HUES64 (cell line): ENCODE data around the gene CCDC136.

ENCODE experiments used
- H3K27ac ChIP-seq: 2 replicates; pipeline ENCODE4 v1.7.0; 2013; ENCODE audit warnings: low read depth, low read length, inconsistent platforms
- H3K27me3 ChIP-seq: 2 replicates; pipeline ENCODE4 v1.6.1; 2013; ENCODE audit warnings: mild to moderate bottlenecking, low read length; ENCODE audit not compliant: insufficient read depth
- H3K36me3 ChIP-seq: 2 replicates; pipeline ENCODE4 v1.6.1; 2013; ENCODE audit warnings: mild to moderate bottlenecking, low read length; ENCODE audit not compliant: insufficient read depth
- H3K4me1 ChIP-seq: 2 replicates; pipeline ENCODE4 v1.6.1; 2013; ENCODE audit warnings: mild to moderate bottlenecking, low read length, moderate library complexity; ENCODE audit not compliant: insufficient read depth
- H3K4me3 ChIP-seq: 2 replicates; pipeline ENCODE4 v1.5.1; 2013; ENCODE audit warnings: mild to moderate bottlenecking, low read length, moderate library complexity
- H3K9ac ChIP-seq: 2 replicates; pipeline ENCODE4 v1.6.1; 2013; ENCODE audit warnings: mild to moderate bottlenecking, low read depth, low read length
- H3K9me3 ChIP-seq: 2 replicates; pipeline ENCODE4 v1.6.1; 2013; ENCODE audit warnings: low read depth, low read length; ENCODE audit not compliant: insufficient read depth
- WGBS: fragments of 150-250, 120-280 bp; methylation state at CpG from one replicate; pipeline ENCODE4 v1.1.7; 2013; ENCODE audit warnings: missing lambda C conversion rate; 5-methylcytosine and 5-hydroxymethylcytosine counted together

The CCDC136 gene

GRCh38 chr7:128809363-128809762, 17.6 kb downstream of the CCDC136 start:
- peaks cover 70% of the 10 kb centered on the region for H3K36me3 ChIP-seq
- no peak overlapping the region for H3K9ac ChIP-seq
- no peak overlapping the region for H3K4me3 ChIP-seq
- 93% methylated on average over 2 of the region's 3 CpGs for WGBS
- peaks cover 10% of the 10 kb centered on the region; the same call in 1 of the 2 replicates for H3K4me1 ChIP-seq
- no peak overlapping the region for H3K27ac ChIP-seq
- no peaks in the 10 kb centered on the region for H3K27me3 ChIP-seq
- no peaks in the 10 kb centered on the region for H3K9me3 ChIP-seq

DNA sequence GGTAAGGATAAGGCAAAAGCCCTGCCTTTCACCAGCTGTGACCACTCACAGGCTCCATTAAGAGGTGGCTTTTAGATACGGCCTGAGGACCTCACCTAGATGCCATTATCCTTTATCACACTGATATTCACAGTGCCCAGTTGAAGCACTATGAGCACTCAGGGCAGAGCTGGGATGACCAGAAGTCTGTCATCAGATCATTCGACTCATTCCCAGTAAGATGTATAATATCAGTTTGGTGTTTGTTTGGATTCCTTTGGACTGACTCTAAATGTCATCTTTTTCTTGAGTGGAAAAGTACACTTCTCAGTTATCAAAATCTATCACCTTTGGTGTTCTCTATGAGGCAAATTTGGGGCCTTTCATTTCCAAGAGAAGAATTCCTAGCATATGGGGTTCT, 18.7 kb downstream of the CCDC136 start:
- Histone ChIP-seq H3K4me3 (no peak overlapping the region), H3K4me1 (peaks cover 9% of the 10 kb centered on the region; the same call in 1 of the 2 replicates), H3K9ac (no peak overlapping the region), H3K9me3 (no peaks in the 10 kb centered on the region), H3K27me3 (no peaks in the 10 kb centered on the region), H3K36me3 (peaks cover 64% of the 10 kb centered on the region), H3K27ac (no peak overlapping the region)
- 91% methylated on average over 2 of the region's 2 CpGs for WGBS

GRCh38 chr7:128810997-128811396, 19.2 kb downstream of the CCDC136 start:
- WGBS, result 97% methylated on average over 3 of the region's 3 CpGs
- Histone ChIP-seq H3K4me1 (peaks cover 9% of the 10 kb centered on the region; the same call in 1 of the 2 replicates), H3K9ac (no peak overlapping the region), H3K9me3 (no peaks in the 10 kb centered on the region), H3K36me3 (peaks cover 59% of the 10 kb centered on the region), H3K4me3 (no peak overlapping the region), H3K27me3 (no peaks in the 10 kb centered on the region), H3K27ac (no peak overlapping the region)

GRCh38 chr7:128811631-128812430, 20.1 kb downstream of the CCDC136 start:
- no peak overlapping the region for H3K9ac ChIP-seq
- WGBS, result 84% methylated on average over 11 of the region's 11 CpGs
- H3K36me3 ChIP-seq, result peaks cover 51% of the 10 kb centered on the region
- H3K4me1 ChIP-seq, result peaks cover 9% of the 10 kb centered on the region; the same call in 1 of the 2 replicates
- no peak overlapping the region for H3K27ac ChIP-seq
- no peaks in the 10 kb centered on the region for H3K9me3 ChIP-seq
- H3K27me3 ChIP-seq, result no peaks in the 10 kb centered on the region
- H3K4me3 ChIP-seq, result no peak overlapping the region

- Histone ChIP-seq H3K27ac (no peak overlapping the region), H3K27me3 (no peaks in the 10 kb centered on the region), H3K4me1 (peaks cover 9% of the 10 kb centered on the region; the same call in 1 of the 2 replicates), H3K4me3 (no peak overlapping the region), H3K36me3 (peaks cover 43% of the 10 kb centered on the region), H3K9me3 (no peaks in the 10 kb centered on the region), H3K9ac (no peak overlapping the region)
- 45% methylated on average over 10 of the region's 11 CpGs for WGBS
Observed at GRCh38 chr7:128812514-128813168, 20.9 kb downstream of the CCDC136 start.

- H3K27ac ChIP-seq, result no peak overlapping the region
- no peaks in the 10 kb centered on the region for H3K9me3 ChIP-seq
- H3K36me3 ChIP-seq, result peaks cover 29% of the 10 kb centered on the region
- peaks cover 9% of the 10 kb centered on the region; the same call in 1 of the 2 replicates for H3K4me1 ChIP-seq
- no peaks in the 10 kb centered on the region for H3K27me3 ChIP-seq
- no peak overlapping the region for H3K4me3 ChIP-seq
- WGBS, result 90% methylated on average over 6 of the region's 6 CpGs
- no peak overlapping the region for H3K9ac ChIP-seq
Observed at GRCh38 chr7:128814499-128814898, 22.7 kb downstream of the CCDC136 start.

DNA sequence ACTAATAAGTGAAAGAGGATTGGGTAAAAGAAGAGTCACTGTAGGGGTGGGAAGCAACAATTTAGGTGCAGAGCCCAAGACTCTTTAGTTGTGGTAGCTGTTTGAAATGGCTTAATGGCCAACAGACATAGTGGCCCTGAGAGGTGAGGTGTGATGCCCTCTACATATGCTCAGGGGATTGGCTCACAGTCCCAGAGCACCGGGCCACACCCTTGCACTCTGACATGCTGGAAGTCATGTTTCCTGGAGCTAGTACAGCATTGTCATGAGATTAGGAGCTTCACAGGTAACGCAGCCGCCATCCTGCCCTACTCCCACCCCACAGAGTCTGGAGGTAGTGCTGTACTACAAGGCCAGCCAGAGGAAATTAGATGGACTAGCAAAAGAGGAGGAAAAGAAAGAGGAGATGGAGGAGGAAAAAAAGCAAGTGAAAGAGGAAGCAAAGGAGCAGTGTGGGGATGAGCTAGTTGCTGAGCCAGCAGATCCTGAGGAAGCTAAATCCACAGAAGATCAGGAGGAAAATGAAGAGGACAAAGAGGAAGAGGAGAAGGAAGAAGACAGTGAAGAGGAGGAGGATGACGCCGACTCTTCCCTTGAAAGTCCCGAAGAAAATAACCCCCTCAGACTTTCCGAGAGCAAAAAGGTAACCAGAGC, 23.6 kb downstream of the CCDC136 start:
- Histone ChIP-seq H3K36me3 (peaks cover 19% of the 10 kb centered on the region), H3K4me1 (peaks cover 9% of the 10 kb centered on the region; the same call in 1 of the 2 replicates), H3K4me3 (no peak overlapping the region), H3K9ac (no peak overlapping the region), H3K9me3 (no peaks in the 10 kb centered on the region), H3K27ac (no peak overlapping the region), H3K27me3 (no peaks in the 10 kb centered on the region)
- 96% methylated on average over 7 of the region's 7 CpGs for WGBS

DNA sequence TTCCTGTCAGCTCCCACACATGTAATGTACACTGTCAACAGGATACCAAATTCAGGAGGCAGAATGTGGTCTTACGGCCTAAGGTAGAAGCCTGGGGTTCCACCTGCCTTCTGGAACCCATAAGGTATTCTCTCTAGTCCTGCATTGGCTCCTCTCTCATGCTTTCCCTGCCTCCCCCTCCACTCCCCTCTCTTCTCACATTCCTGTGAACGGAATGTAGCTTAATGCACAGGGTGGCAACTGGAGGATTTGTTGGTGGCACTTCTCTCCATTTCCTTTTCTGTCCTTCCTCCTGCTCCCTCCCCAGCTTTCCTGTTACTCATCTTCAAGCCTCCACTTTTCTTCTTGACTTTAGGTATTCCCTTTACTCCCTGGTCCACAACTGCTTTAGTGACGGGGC, 26.9 kb downstream of the CCDC136 start:
- H3K9ac ChIP-seq, result no peak overlapping the region
- WGBS, result 68% methylated on average over 3 of the region's 3 CpGs
- H3K27me3 ChIP-seq, result no peaks in the 10 kb centered on the region
- no peaks in the 10 kb centered on the region for H3K9me3 ChIP-seq
- no peak overlapping the region for H3K27ac ChIP-seq
- H3K36me3 ChIP-seq, result peaks cover 6% of the 10 kb centered on the region; the same call in 1 of the 2 replicates
- H3K4me1 ChIP-seq, result no peaks in the 10 kb centered on the region
- no peak overlapping the region for H3K4me3 ChIP-seq

DNA sequence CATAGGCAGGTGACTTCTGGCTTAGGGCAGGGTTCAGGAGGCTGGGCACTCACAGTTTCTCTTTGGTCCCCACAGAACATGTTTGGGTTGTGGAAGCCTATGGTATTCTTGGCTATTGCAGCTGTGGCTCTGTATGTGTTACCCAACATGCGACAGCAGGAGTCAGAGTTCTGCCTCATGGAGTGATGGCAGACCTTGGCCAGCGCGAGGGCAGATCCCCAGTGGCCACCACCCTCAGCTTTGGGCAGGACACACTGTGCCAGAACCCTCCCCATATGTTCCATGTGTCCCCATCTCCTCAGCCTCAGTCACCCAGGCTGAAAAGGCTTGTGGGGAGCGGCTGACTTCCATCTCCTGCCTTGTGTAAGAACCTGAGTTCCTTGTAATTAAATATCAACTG, 30.0 kb downstream of the CCDC136 start:
- 94% methylated on average over 4 of the region's 4 CpGs for WGBS
- Histone ChIP-seq H3K36me3 (no peaks in the 10 kb centered on the region), H3K9me3 (no peaks in the 10 kb centered on the region), H3K4me1 (no peaks in the 10 kb centered on the region), H3K27ac (no peak overlapping the region), H3K9ac (no peak overlapping the region), H3K27me3 (no peaks in the 10 kb centered on the region), H3K4me3 (no peak overlapping the region)

DNA sequence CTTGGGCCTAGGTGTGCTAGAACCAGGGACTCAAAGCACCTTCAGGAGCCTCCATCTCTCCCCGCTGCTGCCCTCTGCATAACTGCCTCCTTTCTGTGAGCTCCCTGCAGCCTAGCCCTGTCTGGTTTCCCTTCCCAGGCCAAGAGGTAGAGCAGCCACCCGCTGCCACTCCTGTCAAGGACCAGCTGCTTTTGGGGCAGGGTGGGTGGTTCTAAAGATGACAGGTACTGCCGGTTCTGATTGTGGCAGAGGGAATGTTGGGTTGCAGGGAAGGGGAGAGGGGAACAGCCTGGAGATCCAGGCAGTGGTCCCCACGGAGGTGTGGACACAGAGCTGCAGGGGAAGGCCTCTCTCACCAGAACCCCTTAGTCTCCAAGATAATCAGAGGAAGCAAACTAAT, 34.7 kb downstream of the CCDC136 start:
- WGBS, result 88% methylated on average over 4 of the region's 4 CpGs

DNA sequence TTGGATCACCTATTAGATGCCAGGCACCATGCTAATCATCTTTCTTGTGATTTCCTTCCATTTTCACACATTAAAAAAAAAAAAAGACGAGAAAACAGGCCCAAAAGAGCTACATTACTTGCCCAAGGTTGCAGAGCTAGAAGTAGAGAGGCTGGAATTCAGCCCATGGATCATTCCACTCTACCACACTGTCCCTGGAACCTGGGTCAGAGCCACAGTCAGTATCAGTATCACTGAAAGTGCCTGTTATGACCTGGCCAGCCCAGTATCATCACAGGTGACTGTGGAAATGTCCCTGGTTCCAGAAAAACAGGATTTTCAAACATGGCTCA, 35.1 kb downstream of the CCDC136 start:
- H3K27me3 ChIP-seq, result peaks cover 21% of the 10 kb centered on the region
- H3K27ac ChIP-seq, result no peak overlapping the region
- 82% methylated on average over 1 of the region's 1 CpG for WGBS
- H3K4me1 ChIP-seq, result peaks cover 19% of the 10 kb centered on the region
- H3K36me3 ChIP-seq, result no peaks in the 10 kb centered on the region
- H3K4me3 ChIP-seq, result no peak overlapping the region
- H3K9ac ChIP-seq, result no peak overlapping the region
- no peaks in the 10 kb centered on the region for H3K9me3 ChIP-seq

More for the DNA sequence above, 34.7 kb downstream of the CCDC136 start:
- H3K36me3 ChIP-seq, result no peaks in the 10 kb centered on the region
- H3K4me1 ChIP-seq, result peaks cover 19% of the 10 kb centered on the region
- no peak overlapping the region for H3K4me3 ChIP-seq
- no peak overlapping the region for H3K9ac ChIP-seq
- H3K9me3 ChIP-seq, result no peaks in the 10 kb centered on the region
- H3K27me3 ChIP-seq, result peaks cover 21% of the 10 kb centered on the region
- no peak overlapping the region for H3K27ac ChIP-seq
